Esophagus squamous epithelium (tissue), 5 donors: ENCODE measurements around the gene ROCK2. TPM values are rescaled to one million over a fixed set of nuclear protein-coding genes. Genes with fewer than 3 reads are reported as not detected.

Experiments
- DNase-seq: peaks from one replicate; lab custom pipeline; 2025; lab: John Stamatoyannopoulos, UW
- H3K27ac ChIP-seq, 4 donors: fragments of 200-600 bp; sonication (generic); one replicate each; pipeline ENCODE4 v1.5.1; 2016 to 2019; ENCODE audit warnings: mild to moderate bottlenecking in 1 of 4
- H3K27me3 ChIP-seq, 4 donors: fragments of 200-600 bp; sonication (generic); 1 replicate in 3 of 4; 2 replicates in 1 of 4; pipeline versions ENCODE4 v1.5.1 to v1.6.0; 2017 to 2021; ENCODE audit warnings: antibody characterized with exemption in 1 of 4
- H3K36me3 ChIP-seq, 3 donors: fragments of 200-600 bp; sonication (generic); one replicate each; pipeline ENCODE4 v1.5.1; 2016 to 2019
- H3K4me1 ChIP-seq, 3 donors: fragments of 200-600 bp; sonication (generic); one replicate each; pipeline ENCODE4 v1.5.1; 2017 to 2019
- H3K4me3 ChIP-seq, 4 donors: fragments of 200-600 bp; sonication (generic); 1 replicate in 3 of 4; 2 replicates in 1 of 4; pipeline ENCODE4 v1.5.1; 2016 to 2019; ENCODE audit warnings: mild to moderate bottlenecking in 2 of 4, moderate library complexity in 1 of 4
- H3K9me3 ChIP-seq, 3 donors: fragments of 200-600 bp; sonication (generic); one replicate each; pipeline ENCODE4 v1.5.1; 2016 to 2019
- CTCF ChIP-seq, 6 experiments: fragments of 450-650 bp in 4 of 6; fragments of 200-600 bp in 2 of 6; sonication (generic) in 2 of 6; IDR thresholded peaks; one replicate each; pipeline ENCODE4 v1.5.1; 2016 to 2019; ENCODE audit warnings: antibody characterized with exemption in 6 of 6, mild to moderate bottlenecking in 4 of 6, moderate library complexity in 4 of 6
- POLR2A ChIP-seq, 4 donors: fragments of 450-650 bp; IDR thresholded peaks; one replicate each; pipeline ENCODE4 v1.6.1; 2017; ENCODE audit warnings: antibody characterized with exemption in 4 of 4, mild to moderate bottlenecking in 4 of 4, moderate library complexity in 3 of 4
- WGBS, 2 donors: methylation state at CpG; one replicate each; pipeline ENCODE4 v1.1.5; 2018; 5-methylcytosine and 5-hydroxymethylcytosine counted together
- intact Hi-C: fragments of 100-400 bp; cut with DNase I; formaldehyde crosslinking; loops from one replicate; pipeline ENCODE4 v1.15.0; 2022
- total RNA-seq, 4 donors: library from RNA; depleted of rRNA; stranded (reverse); fragments of >200 nt; gene quantifications; one replicate each; pipeline ENCODE4 v1.1.0, GENCODE V29; 2016
- donor health status: DM: yes; HTN: yes; CAD: no.

The ROCK2 gene
- total RNA-seq, 4 donors from 2014 or later, result 15.2 to 50.5 (median 21.4) TPM

GRCh38 chr2:11320698-11321492, 23.5 kb downstream of the ROCK2 start:
- Histone ChIP-seq H3K27me3 (no peaks in the 10 kb centered on the region), H3K27ac (no peak overlapping the region), H3K36me3 (no peaks in the 10 kb centered on the region), H3K9me3 (no peaks in the 10 kb centered on the region), H3K4me1 (peaks cover 0 to 25% (median 5%) of the 10 kb centered on the region in 3 donors), H3K4me3 (no peak overlapping the region)
- DNase-seq, result no peak
- WGBS, 2 donors, result 95 to 96% methylated on average over 6 to 17 of the region's 17 CpGs
- TF ChIP-seq POLR2A (IDR thresholded peaks at IDR 0.05), result no peak
- peak in 1 of 6 experiments; percentile 9 for TF ChIP-seq CTCF (IDR thresholded peaks at IDR 0.05)
- intact Hi-C loops, result no loop called here

GRCh38 chr2:11319939-11320338, 24.5 kb downstream of the ROCK2 start:
- TF ChIP-seq CTCF (IDR thresholded peaks at IDR 0.05) (no peak), POLR2A (IDR thresholded peaks at IDR 0.05) (no peak)
- DNase-seq, result no peak
- Histone ChIP-seq H3K4me3 (no peak overlapping the region), H3K9me3 (no peaks in the 10 kb centered on the region), H3K4me1 (peaks cover 0 to 22% (median 10%) of the 10 kb centered on the region in 3 donors), H3K27ac (no peak overlapping the region), H3K36me3 (no peaks in the 10 kb centered on the region), H3K27me3 (no peaks in the 10 kb centered on the region)
- intact Hi-C loops, result no loop called here

- H3K4me1 ChIP-seq, result peaks cover 0 to 18% (median 10%) of the 10 kb centered on the region in 3 donors
- 100% methylated on average over 1 of the region's 1 CpG for whole genome bisulfite sequencing, 2 donors
Observed at GRCh38 chr2:11315074-11315705, 29.2 kb downstream of the ROCK2 start.

GRCh38 chr2:11314487-11314886, 29.9 kb downstream of the ROCK2 start:
- no peak for TF ChIP-seq POLR2A (IDR thresholded peaks at IDR 0.05)
- no peak for TF ChIP-seq CTCF (IDR thresholded peaks at IDR 0.05)
- H3K9me3 ChIP-seq, result no peaks in the 10 kb centered on the region
- no peaks in the 10 kb centered on the region for H3K36me3 ChIP-seq
- no peak overlapping the region for H3K27ac ChIP-seq
- no peak for DNase-seq
- intact Hi-C loops, result no loop called here
- H3K27me3 ChIP-seq, result no peaks in the 10 kb centered on the region
- H3K4me3 ChIP-seq, result no peak overlapping the region
- peaks cover 0 to 18% (median 10%) of the 10 kb centered on the region in 3 donors for H3K4me1 ChIP-seq
- 88 to 100% methylated on average over 1 of the region's 1 CpG for WGBS, 2 donors

More at GRCh38 chr2:11315074-11315705, 29.2 kb downstream of the ROCK2 start:
- H3K27ac ChIP-seq, result no peak overlapping the region
- TF ChIP-seq POLR2A (IDR thresholded peaks at IDR 0.05) (no peak), CTCF (IDR thresholded peaks at IDR 0.05) (no peak)
- no peak for DNase-seq
- H3K36me3 ChIP-seq, result no peaks in the 10 kb centered on the region
- H3K9me3 ChIP-seq, result no peaks in the 10 kb centered on the region
- intact Hi-C loops, result no loop called here
- H3K27me3 ChIP-seq, result no peaks in the 10 kb centered on the region
- no peak overlapping the region for H3K4me3 ChIP-seq
